Mammary epithelial cell (primary cell): ENCODE data around the gene STOM.

Experiments
- EZH2 ChIP-seq: IDR thresholded peaks from 2 replicates; pipeline ENCODE4 v1.6.1; 2012; ENCODE audit warnings: low read length, inconsistent platforms, borderline replicate concordance
- TF ChIP-seq, protein P1 (sequence below), 2 donors: IDR thresholded peaks in 1 of 2; conservative IDR thresholded peaks in 1 of 2; 2 replicates each; pipeline ENCODE4 v1.5.1; 2011 to 2012; ENCODE audit warnings: inconsistent platforms in 2 of 2, low read length in 2 of 2, mild to moderate bottlenecking in 2 of 2, control low read depth in 1 of 2, low read depth in 1 of 2; ENCODE audit not compliant: insufficient read depth in 1 of 2; ENCODE audit errors: extremely low read depth in 1 of 2

DNA sequence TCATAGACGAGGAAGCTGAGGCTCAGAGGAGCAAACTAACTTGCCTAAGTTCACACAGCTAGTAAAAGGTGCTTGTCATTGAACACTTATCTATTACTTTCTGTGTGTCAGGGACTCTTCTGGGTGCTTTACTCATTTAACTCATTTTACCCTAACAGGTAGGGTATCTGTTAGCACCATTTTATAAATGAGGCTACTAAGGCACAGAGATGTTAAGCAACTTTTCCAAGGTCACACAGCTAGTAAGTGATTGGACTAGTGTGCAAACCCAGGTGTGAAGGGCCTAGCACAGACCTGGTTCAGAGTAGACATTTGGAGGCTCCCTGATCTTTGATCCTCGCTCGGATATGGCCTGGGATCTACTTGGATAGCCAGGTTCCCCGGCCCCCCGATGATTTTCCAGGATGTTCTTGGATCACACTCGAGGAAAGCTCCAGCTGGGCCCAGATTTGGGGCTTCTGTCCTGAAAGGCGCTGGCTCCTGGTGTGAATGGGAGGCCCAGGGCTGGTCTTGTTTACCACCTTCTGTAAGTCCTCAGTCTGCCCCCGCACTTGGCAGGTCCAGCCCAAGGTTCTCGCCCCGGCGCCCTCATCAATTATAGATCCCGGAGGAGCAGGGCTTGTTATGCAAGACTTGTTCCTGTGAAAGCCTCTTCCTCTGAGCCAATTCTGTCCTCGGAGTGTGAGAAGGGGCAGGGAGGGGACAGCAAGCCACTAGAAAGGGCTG is 64.6 kb downstream of the STOM start:
- TF ChIP-seq, protein P1, sequence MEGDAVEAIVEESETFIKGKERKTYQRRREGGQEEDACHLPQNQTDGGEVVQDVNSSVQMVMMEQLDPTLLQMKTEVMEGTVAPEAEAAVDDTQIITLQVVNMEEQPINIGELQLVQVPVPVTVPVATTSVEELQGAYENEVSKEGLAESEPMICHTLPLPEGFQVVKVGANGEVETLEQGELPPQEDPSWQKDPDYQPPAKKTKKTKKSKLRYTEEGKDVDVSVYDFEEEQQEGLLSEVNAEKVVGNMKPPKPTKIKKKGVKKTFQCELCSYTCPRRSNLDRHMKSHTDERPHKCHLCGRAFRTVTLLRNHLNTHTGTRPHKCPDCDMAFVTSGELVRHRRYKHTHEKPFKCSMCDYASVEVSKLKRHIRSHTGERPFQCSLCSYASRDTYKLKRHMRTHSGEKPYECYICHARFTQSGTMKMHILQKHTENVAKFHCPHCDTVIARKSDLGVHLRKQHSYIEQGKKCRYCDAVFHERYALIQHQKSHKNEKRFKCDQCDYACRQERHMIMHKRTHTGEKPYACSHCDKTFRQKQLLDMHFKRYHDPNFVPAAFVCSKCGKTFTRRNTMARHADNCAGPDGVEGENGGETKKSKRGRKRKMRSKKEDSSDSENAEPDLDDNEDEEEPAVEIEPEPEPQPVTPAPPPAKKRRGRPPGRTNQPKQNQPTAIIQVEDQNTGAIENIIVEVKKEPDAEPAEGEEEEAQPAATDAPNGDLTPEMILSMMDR (conservative IDR thresholded peaks at IDR 0.05 in 1 of 2, IDR thresholded peaks at IDR 0.05 in 1 of 2; ENCODE audit: extremely low read depth in 1 of 2, insufficient read depth in 1 of 2, low read depth in 1 of 2, low read length in 2 of 2), result no peak
- TF ChIP-seq EZH2, result no peak
